ENCODE data around the gene DDX18. TPM values are rescaled to one million over a fixed set of nuclear protein-coding genes. Genes with fewer than 3 reads are reported as not detected.
"Not testable (repeated sequence)": the region's sequence is repeated elsewhere in the genome, so short reads cannot be mapped to it uniquely, and the experiment has no call there.

DDX18 gene
- total RNA-seq, 2 donors from 2014 or later = 63.6 to 70.4 TPM

DNA sequence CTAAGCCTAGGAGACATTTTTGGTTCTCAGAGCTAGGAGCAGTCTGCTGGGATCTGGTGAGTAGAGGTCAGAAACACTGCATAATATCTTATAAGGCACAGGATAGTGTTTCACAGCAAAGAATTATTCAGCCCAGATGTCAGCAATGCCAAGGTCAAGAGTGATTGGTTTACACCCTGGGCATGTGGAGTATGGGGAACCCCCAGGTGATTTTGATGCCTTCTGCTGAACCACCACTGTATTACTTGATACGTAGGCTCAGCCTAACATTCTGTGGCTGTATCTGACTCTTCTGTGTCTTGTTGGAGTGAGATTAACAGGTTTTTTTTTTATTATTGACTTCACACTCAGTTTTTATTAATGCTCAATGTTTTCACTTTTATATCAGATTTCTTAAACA is 6.0 kb downstream of the DDX18 start:
- no peak overlapping the region for H3K4me3 Mint-ChIP-seq
- H3K4me1 ChIP-seq (ENCODE audit: control insufficient read depth, insufficient read depth, low read length) = peaks cover under 1% of the 10 kb centered on the region
- H3K9me3 Mint-ChIP-seq = no peaks in the 10 kb centered on the region
- WGBS, 2 experiments (ENCODE audit: insufficient coverage in 1 of 2, insufficient read length in 1 of 2) = 91% methylated on average over 1 of the region's 1 CpG; no CpG with 5 or more reads in 1 of the 2 experiments
- H3K36me3 Mint-ChIP-seq (ENCODE audit: low read depth) = peaks cover 75% of the 10 kb centered on the region
- H3K9ac ChIP-seq (ENCODE audit: extremely low read depth, low read length, poor library complexity, severe bottlenecking) = no peak overlapping the region
- no peaks in the 10 kb centered on the region for H3K27me3 ChIP-seq (ENCODE audit: control insufficient read depth, insufficient read depth, low read length, poor library complexity, severe bottlenecking)
- no peak for DNase-seq
- H3K27ac ChIP-seq (ENCODE audit: low read depth, low read length) = no peak overlapping the region
- H3K9me3 ChIP-seq (ENCODE audit: control insufficient read depth, low read length) = no peaks in the 10 kb centered on the region
- no peak overlapping the region for H3K4me3 ChIP-seq (ENCODE audit: low read length)
- H3K4me1 Mint-ChIP-seq = peaks cover 7% of the 10 kb centered on the region
- H3K27me3 Mint-ChIP-seq (ENCODE audit: insufficient read depth) = no peaks in the 10 kb centered on the region
- TF ChIP-seq, protein P1, sequence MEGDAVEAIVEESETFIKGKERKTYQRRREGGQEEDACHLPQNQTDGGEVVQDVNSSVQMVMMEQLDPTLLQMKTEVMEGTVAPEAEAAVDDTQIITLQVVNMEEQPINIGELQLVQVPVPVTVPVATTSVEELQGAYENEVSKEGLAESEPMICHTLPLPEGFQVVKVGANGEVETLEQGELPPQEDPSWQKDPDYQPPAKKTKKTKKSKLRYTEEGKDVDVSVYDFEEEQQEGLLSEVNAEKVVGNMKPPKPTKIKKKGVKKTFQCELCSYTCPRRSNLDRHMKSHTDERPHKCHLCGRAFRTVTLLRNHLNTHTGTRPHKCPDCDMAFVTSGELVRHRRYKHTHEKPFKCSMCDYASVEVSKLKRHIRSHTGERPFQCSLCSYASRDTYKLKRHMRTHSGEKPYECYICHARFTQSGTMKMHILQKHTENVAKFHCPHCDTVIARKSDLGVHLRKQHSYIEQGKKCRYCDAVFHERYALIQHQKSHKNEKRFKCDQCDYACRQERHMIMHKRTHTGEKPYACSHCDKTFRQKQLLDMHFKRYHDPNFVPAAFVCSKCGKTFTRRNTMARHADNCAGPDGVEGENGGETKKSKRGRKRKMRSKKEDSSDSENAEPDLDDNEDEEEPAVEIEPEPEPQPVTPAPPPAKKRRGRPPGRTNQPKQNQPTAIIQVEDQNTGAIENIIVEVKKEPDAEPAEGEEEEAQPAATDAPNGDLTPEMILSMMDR (conservative IDR thresholded peaks at IDR 0.05) = no peak
- H3K27ac Mint-ChIP-seq = no peak overlapping the region
- H3K36me3 ChIP-seq (ENCODE audit: control insufficient read depth, insufficient read depth, low read length) = peaks cover 89% of the 10 kb centered on the region

DNA sequence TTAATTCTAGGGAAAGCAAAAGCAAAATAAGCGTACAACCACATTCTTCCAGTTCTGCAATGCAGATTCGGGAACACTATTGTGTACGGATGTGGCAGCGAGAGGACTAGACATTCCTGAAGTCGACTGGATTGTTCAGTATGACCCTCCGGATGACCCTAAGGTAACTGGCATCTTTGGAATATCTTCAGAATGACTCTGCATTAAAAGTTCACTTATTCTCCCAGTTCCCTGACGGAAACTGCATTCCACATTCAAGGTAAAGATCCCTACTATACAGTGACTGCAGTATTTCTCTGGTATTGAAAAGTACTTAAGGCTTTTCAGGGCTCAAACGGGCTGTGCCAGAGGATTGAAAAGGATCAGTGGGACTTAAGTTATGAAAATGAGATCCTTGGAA is 10.9 kb downstream of the DDX18 start:
- DNase-seq = no peak
- H3K27me3 ChIP-seq (ENCODE audit: control insufficient read depth, insufficient read depth, low read length, poor library complexity, severe bottlenecking) = no peaks in the 10 kb centered on the region

DNA sequence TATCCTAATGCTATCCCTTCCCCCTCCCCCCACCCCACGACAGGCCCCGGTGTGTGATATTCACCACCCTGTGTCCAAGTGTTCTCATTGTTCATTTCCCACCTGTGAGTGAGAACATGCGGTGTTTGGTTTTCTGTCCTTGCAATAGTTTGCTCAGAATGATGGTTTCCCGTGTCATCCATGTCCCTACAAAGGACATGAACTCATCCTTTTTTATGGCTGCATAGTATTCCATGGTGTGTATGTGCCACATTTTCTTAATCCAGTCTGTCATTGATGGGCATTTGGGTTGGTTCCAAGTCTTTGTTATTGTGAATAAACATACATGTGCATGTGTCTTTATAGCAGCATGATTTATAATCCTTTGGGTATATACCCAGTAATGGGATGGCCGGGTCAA is 13.0 kb downstream of the DDX18 start:
- not testable (repeated sequence) for H3K4me3 ChIP-seq (ENCODE audit: low read length); H3K27me3 Mint-ChIP-seq (ENCODE audit: insufficient read depth); H3K27ac ChIP-seq (ENCODE audit: low read depth, low read length); H3K9me3 Mint-ChIP-seq; DNase-seq; H3K4me1 ChIP-seq (ENCODE audit: control insufficient read depth, insufficient read depth, low read length); H3K27ac Mint-ChIP-seq; H3K9ac ChIP-seq (ENCODE audit: extremely low read depth, low read length, poor library complexity, severe bottlenecking); H3K27me3 ChIP-seq (ENCODE audit: control insufficient read depth, insufficient read depth, low read length, poor library complexity, severe bottlenecking); H3K4me1 Mint-ChIP-seq; H3K9me3 ChIP-seq (ENCODE audit: control insufficient read depth, low read length); H3K4me3 Mint-ChIP-seq
- 98 to 100% methylated on average over 3 to 5 of the region's 5 CpGs for WGBS, 2 experiments (ENCODE audit: insufficient coverage in 1 of 2, insufficient read length in 1 of 2)
- peaks cover 84% of the 10 kb centered on the region for H3K36me3 Mint-ChIP-seq (ENCODE audit: low read depth)
- H3K36me3 ChIP-seq (ENCODE audit: control insufficient read depth, insufficient read depth, low read length) = peaks cover 97% of the 10 kb centered on the region

More for the DNA sequence above, 10.9 kb downstream of the DDX18 start:
- no peaks in the 10 kb centered on the region for H3K4me1 Mint-ChIP-seq
- Histone ChIP-seq H3K36me3 (ENCODE audit: control insufficient read depth, insufficient read depth, low read length) (peaks cover 98% of the 10 kb centered on the region), H3K4me3 (ENCODE audit: low read length) (no peak overlapping the region), H3K9ac (ENCODE audit: extremely low read depth, low read length, poor library complexity, severe bottlenecking) (no peak overlapping the region), H3K4me1 (ENCODE audit: control insufficient read depth, insufficient read depth, low read length) (no peaks in the 10 kb centered on the region), H3K27ac (ENCODE audit: low read depth, low read length) (no peak overlapping the region), H3K9me3 (ENCODE audit: control insufficient read depth, low read length) (no peaks in the 10 kb centered on the region)
- 90 to 93% methylated on average over 8 of the region's 8 CpGs for WGBS, 2 experiments (ENCODE audit: insufficient coverage in 1 of 2, insufficient read length in 1 of 2)
- TF ChIP-seq, protein P1 (conservative IDR thresholded peaks at IDR 0.05) = no peak
- H3K36me3 Mint-ChIP-seq (ENCODE audit: low read depth) = peaks cover 92% of the 10 kb centered on the region
- H3K27me3 Mint-ChIP-seq (ENCODE audit: insufficient read depth) = no peaks in the 10 kb centered on the region
- H3K27ac Mint-ChIP-seq = no peak overlapping the region
- no peak overlapping the region for H3K4me3 Mint-ChIP-seq
- no peaks in the 10 kb centered on the region for H3K9me3 Mint-ChIP-seq

DNA sequence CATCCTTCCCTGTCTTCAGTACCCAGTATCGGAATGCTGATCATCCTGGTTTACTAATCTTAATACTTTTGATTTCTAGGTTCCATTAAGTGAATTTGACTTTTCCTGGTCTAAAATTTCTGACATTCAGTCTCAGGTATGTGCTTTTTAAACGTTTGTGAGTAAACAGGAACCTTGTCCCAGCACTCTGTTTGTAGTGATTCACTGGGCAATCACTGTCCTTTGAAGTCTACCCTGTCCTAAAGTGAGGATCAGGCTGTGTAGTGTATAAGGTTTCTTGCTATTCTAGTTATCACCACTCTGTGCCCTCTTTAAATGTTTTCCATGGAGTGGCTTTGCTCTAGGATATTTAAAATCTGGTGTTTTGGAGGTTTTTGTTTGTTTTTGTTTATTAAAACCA is 14.4 kb downstream of the DDX18 start:
- H3K27ac ChIP-seq (ENCODE audit: low read depth, low read length) = no peak overlapping the region
- H3K27me3 ChIP-seq (ENCODE audit: control insufficient read depth, insufficient read depth, low read length, poor library complexity, severe bottlenecking) = no peaks in the 10 kb centered on the region
- Mint-ChIP-seq H3K27ac (no peak overlapping the region), H3K9me3 (no peaks in the 10 kb centered on the region), H3K27me3 (ENCODE audit: insufficient read depth) (no peaks in the 10 kb centered on the region), H3K4me3 (no peak overlapping the region), H3K4me1 (no peaks in the 10 kb centered on the region), H3K36me3 (ENCODE audit: low read depth) (peaks cover 85% of the 10 kb centered on the region)
- no peaks in the 10 kb centered on the region for H3K4me1 ChIP-seq (ENCODE audit: control insufficient read depth, insufficient read depth, low read length)
- no peak overlapping the region for H3K9ac ChIP-seq (ENCODE audit: extremely low read depth, low read length, poor library complexity, severe bottlenecking)
- no peak overlapping the region for H3K4me3 ChIP-seq (ENCODE audit: low read length)
- no peaks in the 10 kb centered on the region for H3K9me3 ChIP-seq (ENCODE audit: control insufficient read depth, low read length)
- WGBS, 2 experiments (ENCODE audit: insufficient coverage in 1 of 2, insufficient read length in 1 of 2) = 92 to 100% methylated on average over 2 of the region's 2 CpGs
- TF ChIP-seq, protein P1 (conservative IDR thresholded peaks at IDR 0.05) = no peak
- peaks cover 95% of the 10 kb centered on the region for H3K36me3 ChIP-seq (ENCODE audit: control insufficient read depth, insufficient read depth, low read length)
- no peak for DNase-seq
